HG02798 (cell line): Measurements from ENCODE around the gene GOLGB1.

Experiments
- ATAC-seq: cut with Tn5 transposase; IDR thresholded peaks from one replicate; pipeline ENCODE4 v1.9.1; 2021; ENCODE audit warnings: mild to moderate bottlenecking; ENCODE audit not compliant: unreplicated experiment, poor library complexity

GOLGB1 gene

DNA sequence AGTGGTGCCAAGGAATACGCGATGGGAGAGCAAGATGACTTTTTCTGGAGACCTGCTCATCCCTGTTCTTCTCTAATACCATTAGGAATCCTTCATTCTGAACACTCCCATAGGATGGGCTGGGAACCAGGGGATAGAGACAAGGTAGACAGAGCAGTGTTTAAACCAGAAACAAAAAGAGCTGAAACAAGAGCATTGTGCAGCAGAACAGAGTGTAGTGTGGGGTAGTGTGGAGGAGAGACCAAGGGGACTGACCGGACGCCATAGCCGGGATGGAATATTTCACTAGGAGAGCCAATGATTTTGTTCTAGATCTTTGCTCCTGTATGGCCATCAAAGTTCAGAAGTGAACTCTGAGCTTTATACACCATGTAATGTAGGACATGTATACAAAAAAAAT lies 104.5 kb downstream of the GOLGB1 start:
- ATAC-seq: no peak

DNA sequence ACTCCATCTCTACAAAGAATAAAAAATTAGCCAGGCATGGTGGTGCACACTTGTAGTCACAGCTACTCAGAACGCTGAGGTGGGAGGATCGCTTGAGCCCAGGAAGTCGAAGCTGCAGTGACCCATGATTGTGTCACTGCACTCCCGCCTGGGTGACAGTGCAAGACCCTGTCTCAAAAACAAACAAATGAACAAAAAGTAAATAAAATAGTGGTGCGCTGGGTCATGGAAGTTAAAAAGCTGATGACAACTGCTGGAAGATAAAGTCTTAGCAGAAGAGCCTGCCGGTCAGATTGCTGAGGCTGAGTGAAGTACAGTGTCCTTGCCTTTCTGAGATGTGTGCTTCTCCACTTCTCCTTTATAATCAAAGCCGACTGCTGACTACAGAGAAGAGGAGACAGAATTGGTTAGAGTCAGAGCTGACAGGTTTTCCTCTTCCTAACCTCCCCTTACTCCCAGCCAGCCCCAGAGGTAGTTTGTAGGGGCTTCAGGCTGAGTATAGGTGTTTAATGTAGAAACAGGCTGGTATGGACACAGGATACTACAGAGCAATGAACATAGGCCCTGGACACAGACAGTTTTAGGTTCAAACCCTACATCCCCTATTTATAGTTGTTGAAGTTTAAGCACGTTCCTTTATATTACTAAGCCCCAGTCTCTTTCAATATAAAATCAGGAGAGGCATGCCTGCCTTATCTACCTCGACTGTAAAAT lies 106.8 kb downstream of the GOLGB1 start:
- ATAC-seq: no peak

DNA sequence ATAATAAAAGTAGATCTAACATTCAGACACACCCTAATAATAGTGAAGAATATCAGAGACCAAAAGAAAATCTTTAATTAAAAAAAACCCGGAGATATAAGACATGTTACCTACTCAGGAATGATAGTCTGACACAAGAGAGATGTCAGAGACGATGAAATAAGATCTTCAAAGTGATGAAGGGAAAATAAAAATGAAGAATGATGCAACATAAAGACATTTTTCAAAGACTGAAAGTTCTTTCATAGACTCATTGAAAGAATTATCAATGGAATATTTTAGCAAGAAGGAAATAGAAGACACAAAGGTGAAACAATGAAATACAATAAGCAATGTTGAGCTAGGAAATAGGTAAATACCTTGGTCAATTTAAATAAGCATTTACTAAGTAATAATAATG lies 108.4 kb downstream of the GOLGB1 start:
- ATAC-seq: no peak

DNA sequence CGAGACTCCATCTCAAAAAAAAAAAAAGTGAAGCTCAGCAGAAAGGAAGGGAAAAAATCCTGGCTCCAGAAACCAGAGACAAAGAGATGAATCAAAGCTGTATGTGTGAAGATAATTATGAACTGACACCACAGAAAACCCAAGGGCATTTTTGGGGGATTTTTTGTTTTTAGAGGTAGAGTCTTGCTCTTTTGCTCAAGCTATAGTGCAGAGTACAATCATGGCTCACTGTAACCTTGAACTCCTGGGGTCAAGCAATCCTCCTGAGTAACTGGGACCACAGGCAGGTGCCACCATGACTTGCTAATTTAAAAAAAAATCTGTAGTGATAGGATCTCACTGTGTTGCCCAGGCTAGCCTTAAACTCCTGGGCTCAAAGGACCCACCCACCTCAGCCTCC lies 111.6 kb downstream of the GOLGB1 start:
- ATAC-seq: peak; percentile 38

DNA sequence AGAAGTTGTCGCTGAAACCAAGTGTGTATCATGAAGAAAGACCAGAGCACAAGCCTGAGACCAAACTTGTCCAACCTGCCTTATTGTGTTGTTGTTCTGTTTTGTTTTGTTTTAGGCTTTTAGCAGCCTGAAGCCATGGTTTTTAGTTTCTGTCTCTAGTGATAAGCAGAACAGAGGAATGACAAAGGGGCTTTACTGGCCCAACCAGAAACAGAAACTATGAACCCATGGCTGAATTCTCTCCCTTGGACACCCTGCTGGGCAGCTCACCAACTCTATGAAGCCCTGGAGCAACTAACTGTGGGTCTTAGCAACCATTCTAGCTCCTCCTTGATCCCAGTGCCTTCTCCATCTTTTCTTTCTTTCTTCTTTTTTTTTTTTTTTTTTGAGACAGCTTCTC lies 119.2 kb downstream of the GOLGB1 start:
- no peak for ATAC-seq

DNA sequence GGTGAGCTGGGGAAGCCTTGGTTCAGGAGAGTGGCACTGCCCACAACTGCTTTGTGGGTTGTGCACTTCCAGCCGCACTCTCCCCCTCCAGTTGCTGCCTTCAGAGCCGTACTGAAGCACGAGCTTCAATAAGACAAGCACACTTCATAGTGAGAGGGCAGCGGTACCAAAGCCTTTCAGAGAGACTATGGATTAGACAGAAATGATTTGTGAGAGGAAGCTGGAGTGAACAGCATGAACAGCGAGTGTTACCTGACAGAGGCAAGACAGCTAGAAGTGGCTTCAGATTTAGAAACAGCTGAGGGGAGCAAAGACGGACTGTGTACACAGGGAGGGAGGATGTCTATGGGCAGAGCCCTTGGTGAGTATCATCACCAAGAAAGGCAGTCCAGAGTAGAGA lies 119.9 kb downstream of the GOLGB1 start:
- ATAC-seq: no peak

DNA sequence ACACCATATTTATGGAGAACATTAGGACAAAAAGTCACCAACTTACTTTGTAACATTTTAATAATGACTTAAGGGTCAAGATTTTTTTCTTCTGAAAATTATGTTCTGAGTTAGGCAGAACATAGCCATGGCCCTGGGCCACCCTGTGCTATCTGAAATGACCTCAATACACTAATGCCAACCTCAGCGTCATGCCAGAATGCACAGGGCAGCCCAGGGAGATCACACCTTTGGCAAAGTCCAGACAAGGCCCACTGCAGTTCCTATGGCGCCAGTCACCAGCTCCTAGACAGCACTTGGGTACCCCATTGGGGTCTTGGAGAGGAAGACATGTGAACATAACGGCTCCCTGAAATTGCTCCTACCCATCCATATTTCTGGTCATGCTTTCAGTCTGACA lies 121.9 kb downstream of the GOLGB1 start:
- no peak for ATAC-seq

DNA sequence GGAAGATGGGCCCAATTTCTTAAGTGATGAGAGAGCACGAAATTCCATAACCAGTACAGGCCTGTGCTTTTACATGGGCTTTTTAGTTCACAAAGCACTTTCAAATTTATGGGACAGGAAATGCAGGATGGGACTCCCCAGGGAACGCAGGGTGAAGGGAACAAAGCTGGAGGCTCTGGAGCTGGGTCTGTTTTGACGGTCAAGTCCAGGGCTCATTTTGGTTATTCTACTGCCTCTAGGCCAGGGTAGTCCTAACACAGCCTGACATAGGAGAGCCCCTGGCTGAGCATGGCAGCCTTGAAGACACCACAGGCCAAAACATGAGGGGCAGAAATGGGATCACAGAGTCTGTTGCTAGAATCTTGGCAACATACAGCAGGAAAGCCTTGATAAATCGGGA lies 122.3 kb downstream of the GOLGB1 start:
- no peak for ATAC-seq

DNA sequence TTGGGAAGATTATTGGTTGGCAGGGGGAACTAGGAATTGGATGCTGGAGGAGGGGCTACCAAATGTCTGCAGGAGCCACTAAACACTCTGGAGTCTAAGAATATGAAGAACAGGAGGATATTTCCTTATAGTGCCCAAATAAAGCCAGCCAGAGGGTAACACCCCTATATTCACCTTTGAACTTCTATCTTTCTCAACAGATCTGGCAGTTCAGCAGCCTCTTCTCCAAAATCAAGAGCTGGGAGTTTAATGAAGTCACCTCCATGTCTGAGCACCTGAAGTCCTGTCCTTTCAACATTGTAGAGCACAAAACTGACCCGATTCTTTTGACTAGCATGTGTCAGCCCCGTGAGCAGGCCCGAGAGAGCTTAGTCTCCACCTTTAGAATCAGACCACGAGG lies 123.0 kb downstream of the GOLGB1 start:
- ATAC-seq: no peak

DNA sequence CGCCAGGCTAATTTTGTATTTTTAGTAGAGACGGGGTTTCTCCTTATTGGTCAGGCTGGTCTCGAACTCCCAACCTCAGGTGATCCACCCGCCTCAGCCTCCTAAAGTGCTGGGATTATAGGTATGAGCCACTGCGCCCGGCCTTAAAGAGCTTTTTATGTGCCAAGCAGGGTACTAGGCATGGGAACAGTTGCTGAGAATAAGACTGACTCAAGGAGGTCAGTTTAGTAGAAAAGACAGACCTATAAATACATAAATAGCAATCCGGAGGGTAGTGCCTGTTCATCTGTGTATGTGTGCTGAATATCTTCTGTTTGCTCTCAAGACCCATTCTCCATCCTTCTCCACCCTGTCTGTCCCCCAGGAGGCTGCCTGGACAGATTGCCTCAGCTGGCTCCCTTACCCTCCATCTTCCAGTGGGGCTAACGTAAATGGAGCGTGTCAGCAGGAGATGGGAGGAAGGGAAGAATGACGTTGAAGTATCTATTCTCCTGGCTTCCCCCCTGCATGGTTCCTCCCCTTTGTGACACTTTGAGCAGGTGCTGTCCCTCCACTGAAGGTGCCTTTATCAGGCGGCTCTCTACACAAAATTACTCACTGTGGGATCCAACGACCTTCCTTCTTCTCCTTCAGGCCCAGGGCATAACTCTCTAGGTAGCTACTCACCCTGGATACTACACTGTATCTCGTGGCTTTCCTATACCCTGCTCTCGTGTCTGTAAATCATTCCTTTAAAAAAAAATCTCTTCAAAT lies 125.2 kb downstream of the GOLGB1 start:
- ATAC-seq: no peak

DNA sequence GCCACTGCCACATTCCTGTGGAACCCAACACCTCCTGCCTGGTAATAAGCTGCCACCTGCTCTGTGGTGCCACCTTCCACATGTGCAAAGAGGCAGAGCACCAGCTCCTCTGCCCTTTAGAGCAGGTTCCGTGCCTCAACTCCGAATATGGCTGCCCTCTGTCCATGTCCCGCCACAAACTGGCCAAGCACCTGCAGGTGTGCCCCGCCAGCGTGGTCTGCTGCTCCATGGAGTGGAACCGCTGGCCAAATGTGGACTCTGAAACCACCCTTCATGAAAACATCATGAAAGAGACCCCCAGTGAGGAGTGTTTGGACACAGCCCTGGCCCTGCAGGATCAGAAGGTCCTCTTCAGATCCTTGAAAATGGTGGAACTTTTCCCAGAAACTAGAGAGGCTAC lies 128.1 kb downstream of the GOLGB1 start:
- no peak for ATAC-seq

DNA sequence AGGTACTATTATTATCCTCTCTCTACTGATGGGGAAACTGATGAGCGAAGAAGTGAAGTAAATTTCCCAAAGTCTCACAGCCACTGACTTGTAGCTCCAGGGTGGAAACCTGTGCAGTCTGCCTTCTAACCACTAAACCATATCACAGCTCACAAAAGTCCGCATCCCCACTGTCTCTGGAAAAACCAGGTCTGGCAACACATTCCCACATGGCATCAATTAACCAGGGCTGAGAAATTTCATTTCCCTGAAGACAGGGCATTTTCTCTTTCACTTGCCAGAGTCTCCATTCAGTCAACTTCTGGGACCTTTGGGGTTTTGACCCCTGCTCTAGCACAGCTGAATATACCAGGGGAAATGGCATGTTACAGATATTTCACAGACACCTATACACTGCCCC lies 129.8 kb downstream of the GOLGB1 start:
- no peak for ATAC-seq
